ENCODE measurements around the gene DIAPH2. TPM values are rescaled to one million over a fixed set of nuclear protein-coding genes. Genes with fewer than 3 reads are reported as not detected.

Gene DIAPH2
- total and polyA plus RNA-seq, 2 of the 13 experiments (the other 11 are each of a cell fraction or from before 2014, with no cell fraction given), result 2.1 to 8.5 TPM

- TF ChIP-seq HNF1A (IDR thresholded peaks at IDR 0.05; ENCODE audit: low read depth) (no peak), HNF1A (CRISPR knock-in tag; IDR thresholded peaks at IDR 0.05; ENCODE audit: borderline replicate concordance) (no peak), ZNF224 (CRISPR knock-in tag; IDR thresholded peaks at IDR 0.05) (no peak), RFXAP (CRISPR knock-in tag; IDR thresholded peaks at IDR 0.05; ENCODE audit: borderline replicate concordance) (no peak)
Measured at GRCh38 chrX:97039363-97040029, 354.9 kb downstream of the DIAPH2 start (continued).

- ChIA-PET CTCF (ENCODE audit: low intra/inter-chr PET ratio, low total read pairs) (no interaction called here), POLR2A (no interaction called here)
- Histone ChIP-seq H2AFZ (ENCODE audit: low read length) (no peak overlapping the region), H3K9me3 (ENCODE audit: low read length) (no peaks in the 10 kb centered on the region), H4K20me1 (ENCODE audit: insufficient read depth, low read length) (no peaks in the 10 kb centered on the region), H3K27me3 (ENCODE audit: control insufficient read depth in 1 of 2, insufficient read depth in 2 of 2, low read length in 2 of 2) (no peaks in the 10 kb centered on the region), H3K27ac (ENCODE audit: extremely low read length, insufficient read depth, low read length) (no peak overlapping the region), H3K9ac (ENCODE audit: insufficient read depth, low read depth, low read length) (no peak overlapping the region), H3K36me3 (replicated peaks in 1 of 2; ENCODE audit: control insufficient read depth in 1 of 2, insufficient read depth in 2 of 2, low read length in 2 of 2) (no peaks in the 10 kb centered on the region), H3K4me3 (replicated peaks in 1 of 3; ENCODE audit: insufficient read depth in 1 of 3, low read depth in 2 of 3, low read length in 3 of 3) (no peak overlapping the region), H3K4me1 (ENCODE audit: insufficient read depth, low read length) (no peaks in the 10 kb centered on the region), H3K4me2 (ENCODE audit: low read depth, low read length) (no peak overlapping the region), H3K79me2 (ENCODE audit: insufficient read depth, low read length) (no peaks in the 10 kb centered on the region)
- no TSS peak for BruUV-seq (replicated peaks)
- in situ Hi-C loops (cut with HindIII; ENCODE audit: extremely low pct_ligation_motif_present, low pct_unique_long_range_greater_than_20kb) (no loop called here), intact Hi-C loops (cut with micrococcal nuclease; ENCODE audit: unreplicated experiment) (no loop called here)
- WGBS (ENCODE audit: low lambda C conversion rate), result 95% methylated on average over 1 of the region's 1 CpG
- ATAC-seq (no peak), DNase-seq (ENCODE audit: low spot score) (no peak), FAIRE-seq (no peak)
- TF ChIP-seq POGK (CRISPR knock-in tag; conservative IDR thresholded peaks at IDR 0.05) (no peak), SNAPC4 (CRISPR knock-in tag; IDR thresholded peaks at IDR 0.05) (no peak), DDIT3 (CRISPR knock-in tag; IDR thresholded peaks at IDR 0.05) (no peak), ZNF543 (CRISPR knock-in tag; IDR thresholded peaks at IDR 0.05) (no peak), FOSL2 (CRISPR knock-in tag; IDR thresholded peaks at IDR 0.05) (no peak)
Measured at GRCh38 chrX:97045470-97045869, 360.8 kb downstream of the DIAPH2 start.

Measured in HepG2 (cell line).